Measurements from ENCODE around the gene UTY. TPM values are rescaled to one million over a fixed set of nuclear protein-coding genes. Genes with fewer than 3 reads are reported as not detected.

UTY gene
- total and polyA plus RNA-seq, 2 of the 8 experiments (the other 6 are each of a cell fraction or from before 2014, with no cell fraction given): 7.2 to 20.4 TPM

DNA sequence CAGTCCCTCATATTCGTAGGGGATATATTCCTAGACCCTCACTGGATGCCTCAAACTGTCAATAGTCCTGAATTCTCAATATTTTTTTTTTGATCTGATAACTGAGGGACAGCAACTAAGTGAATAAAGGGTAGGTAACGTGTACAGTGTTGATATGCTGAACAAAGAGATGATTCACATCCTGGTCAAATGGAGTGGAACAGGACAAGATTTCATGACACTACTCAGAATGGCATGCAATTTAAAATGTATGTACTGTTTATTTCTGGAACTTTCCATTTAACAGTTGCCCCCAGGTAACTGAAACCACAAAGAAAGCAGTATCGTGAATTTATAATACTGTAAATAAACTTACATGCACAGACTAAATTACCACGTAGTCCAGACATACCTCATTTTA lies 128.4 kb downstream of the UTY start:
- Histone ChIP-seq H3K4me1 (replicated peaks in 1 of 4; ENCODE audit: control insufficient read depth in 3 of 4, insufficient read depth in 4 of 4, low read length in 3 of 4) (no peaks in the 10 kb centered on the region), H2BK120ac (replicated peaks; ENCODE audit: low read depth, low read length) (no peak overlapping the region), H3K4me2 (ENCODE audit: insufficient read depth in 1 of 2, low read depth in 2 of 2, low read length in 2 of 2) (no peak overlapping the region), H2BK15ac (ENCODE audit: low read length) (no peak overlapping the region), H3K18ac (ENCODE audit: extremely low read depth, low read length) (no peak overlapping the region), H3K14ac (ENCODE audit: insufficient read length) (no peak overlapping the region), H4K8ac (ENCODE audit: extremely low read depth, insufficient read depth, low read length) (no peak overlapping the region), H4K91ac (replicated peaks; ENCODE audit: insufficient read length, low read length) (no peak overlapping the region), H3K79me1 (ENCODE audit: low read depth, low read length) (no peaks in the 10 kb centered on the region), H3K56ac (replicated peaks; ENCODE audit: insufficient read length, low read depth, low read length) (no peak overlapping the region), H3K27me3 (replicated peaks in 1 of 4; ENCODE audit: control insufficient read depth in 3 of 4, extremely low read depth in 1 of 4, insufficient read depth in 3 of 4, low read length in 3 of 4) (no peaks in the 10 kb centered on the region), H2BK12ac (ENCODE audit: low read depth, low read length) (no peak overlapping the region), H3K23ac (ENCODE audit: insufficient read length) (no peak overlapping the region), H3K9me3 (ENCODE audit: insufficient read depth in 2 of 2, low read depth in 1 of 2, low read length in 1 of 2) (no peaks in the 10 kb centered on the region), H3K36me3 (ENCODE audit: control insufficient read depth in 2 of 4, insufficient read depth in 4 of 4, low read length in 3 of 4) (peaks cover 3 to 40% (median 13%) of the 10 kb centered on the region in 4 experiments; a peak in 6 of 8 replicates), H3K27ac (ENCODE audit: low read depth, low read length) (no peak overlapping the region), H3K9ac (replicated peaks in 1 of 4; ENCODE audit: extremely low read depth in 1 of 4, low read depth in 3 of 4, low read length in 3 of 4) (no peak overlapping the region), H3K4ac (replicated peaks; ENCODE audit: insufficient read length, low read depth, low read length) (no peak overlapping the region), H3K4me3 (ENCODE audit: extremely low read depth in 1 of 4, insufficient read depth in 2 of 4, low read depth in 3 of 4, low read length in 4 of 4) (no peak overlapping the region), H2BK5ac (ENCODE audit: low read depth, low read length) (no peak overlapping the region), H4K20me1 (replicated peaks in 1 of 2; ENCODE audit: control insufficient read depth in 1 of 2, insufficient read depth in 2 of 2, low read length in 2 of 2) (no peaks in the 10 kb centered on the region), H2AFZ (ENCODE audit: low read length) (no peak overlapping the region), H3K79me2 (ENCODE audit: control insufficient read depth in 1 of 2, insufficient read depth in 2 of 2, low read length in 2 of 2) (no peaks in the 10 kb centered on the region), H3K23me2 (ENCODE audit: low read depth, low read length) (no peaks in the 10 kb centered on the region), H2AK5ac (ENCODE audit: low read depth, low read length) (no peak overlapping the region), H4K5ac (ENCODE audit: insufficient read length, low read depth, low read length) (no peak overlapping the region), H2BK20ac (ENCODE audit: low read length) (no peak overlapping the region)
- POLR2A ChIA-PET (ENCODE audit: partially characterized antibody): no interaction called here
- no peak for FAIRE-seq
- TF ChIP-seq, protein P1, sequence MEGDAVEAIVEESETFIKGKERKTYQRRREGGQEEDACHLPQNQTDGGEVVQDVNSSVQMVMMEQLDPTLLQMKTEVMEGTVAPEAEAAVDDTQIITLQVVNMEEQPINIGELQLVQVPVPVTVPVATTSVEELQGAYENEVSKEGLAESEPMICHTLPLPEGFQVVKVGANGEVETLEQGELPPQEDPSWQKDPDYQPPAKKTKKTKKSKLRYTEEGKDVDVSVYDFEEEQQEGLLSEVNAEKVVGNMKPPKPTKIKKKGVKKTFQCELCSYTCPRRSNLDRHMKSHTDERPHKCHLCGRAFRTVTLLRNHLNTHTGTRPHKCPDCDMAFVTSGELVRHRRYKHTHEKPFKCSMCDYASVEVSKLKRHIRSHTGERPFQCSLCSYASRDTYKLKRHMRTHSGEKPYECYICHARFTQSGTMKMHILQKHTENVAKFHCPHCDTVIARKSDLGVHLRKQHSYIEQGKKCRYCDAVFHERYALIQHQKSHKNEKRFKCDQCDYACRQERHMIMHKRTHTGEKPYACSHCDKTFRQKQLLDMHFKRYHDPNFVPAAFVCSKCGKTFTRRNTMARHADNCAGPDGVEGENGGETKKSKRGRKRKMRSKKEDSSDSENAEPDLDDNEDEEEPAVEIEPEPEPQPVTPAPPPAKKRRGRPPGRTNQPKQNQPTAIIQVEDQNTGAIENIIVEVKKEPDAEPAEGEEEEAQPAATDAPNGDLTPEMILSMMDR (IDR thresholded peaks at IDR 0.05; ENCODE audit: control extremely low read depth in 1 of 3, insufficient read depth in 1 of 3, low read depth in 1 of 3, low read length in 3 of 3): no peak
- TF ChIP-seq TCF12 (IDR thresholded peaks at IDR 0.05; ENCODE audit: low read depth, low read length): no peak
- TF ChIP-seq KDM5A (IDR thresholded peaks at IDR 0.05; ENCODE audit: low read length): no peak
- no peak for TF ChIP-seq BACH1 (IDR thresholded peaks at IDR 0.05; ENCODE audit: low read length)
- TF ChIP-seq CREB1 (IDR thresholded peaks at IDR 0.05): no peak
- TF ChIP-seq TBP (IDR thresholded peaks at IDR 0.05; ENCODE audit: low read depth, low read length): no peak
- TF ChIP-seq CEBPB (IDR thresholded peaks at IDR 0.05; ENCODE audit: low read depth, low read length): no peak
- TF ChIP-seq JUN (IDR thresholded peaks at IDR 0.05; ENCODE audit: low read depth, low read length): no peak
- TF ChIP-seq RFX5 (IDR thresholded peaks at IDR 0.05; ENCODE audit: borderline replicate concordance, low read depth, low read length): no peak
- TF ChIP-seq CHD2 (IDR thresholded peaks at IDR 0.05; ENCODE audit: low read length): no peak
- no peak for DNase-seq (ENCODE audit: low read depth in 1 of 2, low spot score in 2 of 2)
- CTCF ChIA-PET (ENCODE audit: partially characterized antibody): interaction anchor here (0.5 kb wide), 1 partner anchor 125 kb away, joined by 3 read pairs; no protein-coding TSS in a partner anchor
- WGBS, 2 experiments (ENCODE audit: extremely low coverage in 1 of 2, insufficient coverage in 1 of 2, insufficient read length in 1 of 2, insufficient replicate concordance in 2 of 2, low coverage in 1 of 2, low lambda C conversion rate in 2 of 2, missing lambda C conversion rate in 1 of 2): 79% methylated on average over 4 of the region's 4 CpGs; no CpG with 5 or more reads in 1 of the 2 experiments

All from H1 (cell line).